Tibial nerve (tissue), 4 donors: Measurements from ENCODE around the gene RHOJ. TPM values are rescaled to one million over a fixed set of nuclear protein-coding genes. Genes with fewer than 3 reads are reported as not detected.
A peak's percentile ranks its signal among the peaks of the same experiment; 100 is the strongest.

Source experiments
- DNase-seq, 2 donors: peaks; one replicate each; pipeline ENCODE4 v3.0.0-alpha.2; 2019; ENCODE audit warnings: low spot score in 2 of 2
- H3K27ac ChIP-seq, 4 donors: fragments of 200-600 bp; sonication (generic) in 3 of 4; one replicate each; pipeline ENCODE4 v1.5.1; 2017 to 2019; ENCODE audit warnings: mild to moderate bottlenecking in 1 of 4
- H3K27me3 ChIP-seq, 2 donors: fragments of 200-600 bp; sonication (generic) in 1 of 2; one replicate each; pipeline versions ENCODE4 v1.5.1 to v1.6.0; 2017 to 2019
- H3K36me3 ChIP-seq, 3 donors: fragments of 200-600 bp; sonication (generic); one replicate each; pipeline ENCODE4 v1.5.1; 2018 to 2019
- H3K4me1 ChIP-seq, 4 donors: fragments of 200-600 bp; sonication (generic) in 3 of 4; one replicate each; pipeline ENCODE4 v1.5.1; 2017 to 2019
- H3K4me3 ChIP-seq, 4 donors: fragments of 200-600 bp; sonication (generic) in 3 of 4; one replicate each; pipeline ENCODE4 v1.5.1; 2017 to 2019; ENCODE audit warnings: mild to moderate bottlenecking in 1 of 4, moderate library complexity in 1 of 4
- H3K9me3 ChIP-seq, 4 donors: fragments of 200-600 bp; sonication (generic) in 3 of 4; one replicate each; pipeline ENCODE4 v1.5.1; 2017 to 2019
- CTCF ChIP-seq, 5 experiments: fragments of 200-600 bp in 3 of 5; fragments of 450-650 bp in 2 of 5; sonication (generic) in 3 of 5; IDR thresholded peaks; one replicate each; pipeline ENCODE4 v1.5.1; 2016 to 2019; ENCODE audit warnings: antibody characterized with exemption in 5 of 5, mild to moderate bottlenecking in 3 of 5, moderate library complexity in 2 of 5
- EP300 ChIP-seq, 2 donors: sonication (generic); formaldehyde crosslinking; IDR thresholded peaks; one replicate each; pipeline ENCODE4 v1.6.1; 2017; ENCODE audit warnings: antibody characterized with exemption in 2 of 2, mild to moderate bottlenecking in 1 of 2
- POLR2A ChIP-seq, 2 donors: fragments of 450-650 bp; IDR thresholded peaks; one replicate each; pipeline ENCODE4 v1.6.1; 2017; ENCODE audit warnings: antibody characterized with exemption in 2 of 2, mild to moderate bottlenecking in 2 of 2, moderate library complexity in 2 of 2
- WGBS, 2 donors: methylation state at CpG; one replicate each; pipeline ENCODE4 v1.1.5; 2018; 5-methylcytosine and 5-hydroxymethylcytosine counted together
- total RNA-seq, 4 donors: library from RNA; depleted of rRNA; stranded (reverse); fragments of >200 nt; gene quantifications; one replicate each; pipeline ENCODE4 v1.1.0, GENCODE V29; 2016

RHOJ gene
- total RNA-seq, 4 donors from 2014 or later: 10.0 to 20.7 (median 11.6) TPM

GRCh38 chr14:63212776-63213500, 8.7 kb downstream of the RHOJ start:
- Histone ChIP-seq H3K4me1 (peaks cover 0 to 30% (median 6%) of the 10 kb centered on the region in 4 donors), H3K36me3 (peaks cover 0 to 26% (median 0%) of the 10 kb centered on the region in 3 donors), H3K9me3 (no peaks in the 10 kb centered on the region), H3K27me3 (no peaks in the 10 kb centered on the region), H3K4me3 (no peak overlapping the region), H3K27ac (no peak overlapping the region)
- WGBS, 2 donors: 95 to 96% methylated on average over 2 of the region's 2 CpGs
- DNase-seq: no peak
- TF ChIP-seq POLR2A (IDR thresholded peaks at IDR 0.05): no peak
- no peak for TF ChIP-seq CTCF (IDR thresholded peaks at IDR 0.05)
- TF ChIP-seq EP300 (IDR thresholded peaks at IDR 0.05): no peak

GRCh38 chr14:63214417-63215196, 10.4 kb downstream of the RHOJ start:
- 40 to 41% methylated on average over 5 of the region's 5 CpGs for WGBS, 2 donors

GRCh38 chr14:63220526-63220925, 16.3 kb downstream of the RHOJ start:
- Histone ChIP-seq H3K27me3 (no peaks in the 10 kb centered on the region), H3K4me1 (peaks cover 0 to 51% (median 6%) of the 10 kb centered on the region in 4 donors), H3K4me3 (no peak overlapping the region), H3K9me3 (no peaks in the 10 kb centered on the region), H3K27ac (no peak overlapping the region), H3K36me3 (peaks cover 0 to 5% (median 0%) of the 10 kb centered on the region in 3 donors)
- 39 to 56% methylated on average over 3 of the region's 3 CpGs for WGBS, 2 donors
- TF ChIP-seq CTCF (IDR thresholded peaks at IDR 0.05) (no peak), EP300 (IDR thresholded peaks at IDR 0.05) (no peak), POLR2A (IDR thresholded peaks at IDR 0.05) (no peak)
- no peak for DNase-seq

More at GRCh38 chr14:63214417-63215196, 10.4 kb downstream of the RHOJ start:
- Histone ChIP-seq H3K36me3 (peaks cover 0 to 26% (median 0%) of the 10 kb centered on the region in 3 donors), H3K27ac (peak overlapping the region; percentile 18 to 85 (median 42)), H3K9me3 (no peaks in the 10 kb centered on the region), H3K27me3 (no peaks in the 10 kb centered on the region), H3K4me1 (peaks cover 0 to 43% (median 7%) of the 10 kb centered on the region in 4 donors), H3K4me3 (no peak overlapping the region)
- TF ChIP-seq POLR2A (IDR thresholded peaks at IDR 0.05) (no peak), CTCF (IDR thresholded peaks at IDR 0.05) (no peak), EP300 (IDR thresholded peaks at IDR 0.05) (no peak)
- no peak for DNase-seq

- TF ChIP-seq EP300 (IDR thresholded peaks at IDR 0.05) (no peak), POLR2A (IDR thresholded peaks at IDR 0.05) (no peak), CTCF (IDR thresholded peaks at IDR 0.05) (no peak)
- Histone ChIP-seq H3K9me3 (no peaks in the 10 kb centered on the region), H3K27me3 (no peaks in the 10 kb centered on the region), H3K36me3 (peaks cover 0 to 5% (median 0%) of the 10 kb centered on the region in 3 donors), H3K4me3 (no peak overlapping the region), H3K4me1 (peaks cover 0 to 54% (median 6%) of the 10 kb centered on the region in 4 donors), H3K27ac (no peak overlapping the region)
- no peak for DNase-seq
- 52 to 54% methylated on average over 3 of the region's 3 CpGs for WGBS, 2 donors
These were observed 19.4 kb downstream of the RHOJ start for GRCh38 chr14:63223596-63223995.

- WGBS, 2 donors: 36 to 45% methylated on average over 4 of the region's 4 CpGs
These were observed 20.0 kb downstream of the RHOJ start for GRCh38 chr14:63224196-63224595.

More at GRCh38 chr14:63224196-63224595, 20.0 kb downstream of the RHOJ start:
- no peak overlapping the region for H3K4me3 ChIP-seq
- no peaks in the 10 kb centered on the region for H3K27me3 ChIP-seq
- no peak for DNase-seq
- TF ChIP-seq POLR2A (IDR thresholded peaks at IDR 0.05) (no peak), CTCF (IDR thresholded peaks at IDR 0.05) (no peak), EP300 (IDR thresholded peaks at IDR 0.05) (no peak)
- H3K36me3 ChIP-seq: peaks cover 0 to 6% (median 0%) of the 10 kb centered on the region in 3 donors
- H3K27ac ChIP-seq: no peak overlapping the region
- peaks cover 0 to under 1% (median 0%) of the 10 kb centered on the region in 4 donors for H3K9me3 ChIP-seq
- H3K4me1 ChIP-seq: peaks cover 0 to 50% (median 6%) of the 10 kb centered on the region in 4 donors
